ENCODE results near the gene IDNK. TPM values are rescaled to one million over a fixed set of nuclear protein-coding genes. Genes with fewer than 3 reads are reported as not detected.

IDNK gene
- total RNA-seq, result 2.8 and 5.8 TPM in 2 replicates

GRCh38 chr9:83622939-83623678 is at the start of gene IDNK:
IDNK (plus strand) TSS chr9:83623143; CDS start chr9:83623172, 29 bp downstream.

Other genes with a start within 250 kb of the IDNK start
- 8.2 and 11.1 TPM in 2 replicates for gene FRMD3, start 84.7 kb upstream of the IDNK start, total RNA-seq
- 121 and 131 TPM in 2 replicates for gene UBQLN1, start 84.8 kb downstream of the IDNK start, total RNA-seq
- gene GKAP1, start 194.6 kb downstream of the IDNK start, total RNA-seq, result 0.38 and 0.56 TPM in 2 replicates